Activated CD4-positive, alpha-beta T cell treated with anti-CD3 and anti-CD28 coated beads, Interleukin-2, amount 50 U/mL, for 4 hours (primary cell): ENCODE results near the gene ZNF669.
"Not testable (repeated sequence)": the region's sequence is repeated elsewhere in the genome, so short reads cannot be mapped to it uniquely, and the experiment has no call there.

Source experiments
- DNase-seq, 2 experiments: peaks; one replicate each; pipeline ENCODE4 v3.0.0-alpha.2; 2020

Gene ZNF669

DNA sequence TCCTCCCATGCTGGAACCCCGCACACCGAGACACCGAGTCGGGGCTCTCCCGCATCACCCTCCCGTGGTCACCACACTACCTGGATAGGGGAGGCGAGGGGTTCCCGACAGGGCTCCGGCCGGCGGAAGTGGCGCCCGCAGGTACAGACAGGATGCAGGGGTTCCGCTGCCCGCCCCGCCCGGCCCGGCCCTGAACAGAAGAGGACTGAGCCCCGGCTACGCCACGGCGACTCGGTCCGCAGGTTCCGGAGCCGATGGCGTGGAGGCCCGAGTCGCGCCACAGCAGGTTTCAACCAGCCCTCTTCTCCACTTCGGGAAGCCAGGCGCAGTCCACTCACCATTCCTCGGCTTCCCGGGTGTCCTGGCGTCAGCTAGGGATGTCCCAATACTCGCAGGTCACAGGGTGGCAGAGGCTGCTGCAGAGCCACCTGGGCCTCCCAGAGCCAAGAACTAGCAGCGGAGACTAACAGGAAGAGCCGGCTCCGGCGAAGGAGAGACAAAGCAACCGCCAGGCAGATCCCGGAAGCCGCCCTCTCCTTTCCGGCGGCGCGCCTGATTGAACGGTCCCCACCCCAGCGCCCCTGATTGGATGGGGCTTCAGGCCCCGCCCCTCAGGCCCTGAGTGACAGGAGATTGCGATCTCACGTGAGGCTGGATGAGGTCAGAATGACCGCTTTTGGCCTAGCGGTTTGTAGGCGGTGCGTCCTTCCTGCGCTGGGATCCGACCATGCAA lies at the start of gene ZNF669:
Gene ZNF669, minus strand, starts transcription at position 498 of the 733 bp plus-strand sequence. Its CDS starts 157 bp downstream, at position 341.
- peak; percentile 84 to 85 for DNase-seq

DNA sequence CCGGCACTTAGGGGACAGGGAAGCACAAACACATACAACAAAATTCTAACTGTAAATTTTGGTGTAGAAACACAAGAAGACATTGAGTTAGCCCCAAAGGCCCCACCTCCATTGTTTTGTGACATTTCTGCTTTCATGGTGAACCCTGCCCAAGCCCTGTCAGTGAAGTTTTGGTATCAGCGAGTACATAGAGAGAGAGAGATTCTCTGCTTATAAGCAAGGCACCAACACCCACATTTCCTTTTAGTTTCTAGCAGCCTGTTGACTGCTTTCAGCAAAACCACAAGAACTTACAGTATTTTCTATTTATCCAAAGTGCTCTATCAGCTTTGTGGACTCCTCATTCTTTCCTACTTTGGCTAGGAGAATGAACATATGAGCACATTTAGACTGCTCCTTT lies 43.6 kb upstream of the ZNF669 start:
- DNase-seq: no peak

DNA sequence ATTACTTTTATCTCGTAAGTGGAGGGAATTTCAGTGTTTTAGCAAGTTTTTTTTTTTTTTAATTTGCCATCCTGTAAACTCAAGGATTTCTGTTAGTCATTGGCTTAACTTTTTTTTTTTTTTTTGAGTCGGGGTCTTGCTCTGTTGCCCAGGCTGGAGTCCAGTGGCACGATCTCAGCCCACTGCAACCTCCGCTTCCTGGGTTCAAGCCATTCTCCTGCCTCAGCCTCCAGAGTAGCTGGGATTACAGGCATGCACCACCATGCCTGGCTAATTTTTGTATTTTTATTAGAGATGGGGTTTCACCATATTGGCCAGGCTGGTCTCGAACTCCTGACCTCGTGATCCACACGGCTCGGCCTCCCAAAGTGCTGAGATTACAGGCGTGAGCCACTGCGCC lies 43.0 kb upstream of the ZNF669 start:
- not testable (repeated sequence) for DNase-seq

DNA sequence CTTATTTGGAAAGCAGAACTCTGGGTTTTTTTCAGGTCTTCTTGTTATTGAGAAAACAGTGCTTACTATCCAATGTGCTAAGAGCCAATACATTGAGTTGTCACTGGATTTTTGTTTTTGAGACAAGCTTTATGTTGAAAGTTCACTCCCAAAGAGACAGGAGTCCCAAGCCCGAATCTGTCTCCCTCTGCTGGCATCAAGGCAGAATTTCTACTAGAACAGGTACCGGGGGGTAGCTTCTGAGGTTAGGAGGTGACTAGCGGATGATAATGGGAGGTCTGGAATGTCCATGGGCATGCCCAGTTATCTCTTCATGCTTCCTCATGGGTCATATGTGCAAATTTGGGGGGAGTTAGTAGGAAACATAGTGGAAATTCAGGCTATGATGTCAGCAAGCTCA lies 42.5 kb upstream of the ZNF669 start:
- no peak for DNase-seq

DNA sequence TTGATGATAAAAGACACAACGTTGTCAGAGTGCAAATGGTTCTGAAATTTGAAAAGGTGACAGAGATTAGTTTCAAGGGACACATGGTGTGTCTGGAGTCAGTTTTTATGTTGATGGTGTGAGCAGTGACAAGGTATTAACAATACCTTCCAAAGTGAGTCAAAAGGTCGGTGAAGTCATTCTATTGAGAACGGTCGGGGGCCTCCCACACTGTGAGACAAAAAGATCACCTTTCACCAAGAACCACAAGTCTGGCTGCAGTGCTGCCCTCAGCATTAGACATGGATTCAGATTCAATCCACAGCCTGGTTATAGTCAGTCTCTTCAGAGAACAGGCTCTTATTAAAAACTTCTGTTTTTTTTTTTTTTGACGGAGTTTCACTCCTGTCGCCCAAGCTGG lies 41.1 kb upstream of the ZNF669 start:
- no peak for DNase-seq

DNA sequence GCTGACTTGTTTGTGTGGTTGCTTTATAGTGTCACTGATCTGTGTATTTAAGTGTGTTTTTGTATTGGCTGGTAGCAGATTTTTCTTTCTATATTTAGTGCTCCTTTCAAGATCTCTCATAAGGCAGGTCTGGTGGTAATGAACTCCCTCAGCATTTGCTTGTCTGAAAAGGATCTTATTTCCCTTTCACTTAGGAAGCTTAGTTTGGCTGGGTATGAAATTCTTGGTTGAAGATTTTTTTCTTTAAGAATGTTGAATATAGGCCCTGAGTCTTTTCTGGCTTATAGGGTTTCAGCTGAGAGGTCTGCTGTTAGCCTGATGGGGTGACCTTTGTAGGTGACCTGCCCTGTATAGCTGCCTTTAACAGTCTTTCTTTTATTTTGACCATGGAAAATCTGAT lies 35.4 kb upstream of the ZNF669 start:
- DNase-seq: not testable (repeated sequence)

DNA sequence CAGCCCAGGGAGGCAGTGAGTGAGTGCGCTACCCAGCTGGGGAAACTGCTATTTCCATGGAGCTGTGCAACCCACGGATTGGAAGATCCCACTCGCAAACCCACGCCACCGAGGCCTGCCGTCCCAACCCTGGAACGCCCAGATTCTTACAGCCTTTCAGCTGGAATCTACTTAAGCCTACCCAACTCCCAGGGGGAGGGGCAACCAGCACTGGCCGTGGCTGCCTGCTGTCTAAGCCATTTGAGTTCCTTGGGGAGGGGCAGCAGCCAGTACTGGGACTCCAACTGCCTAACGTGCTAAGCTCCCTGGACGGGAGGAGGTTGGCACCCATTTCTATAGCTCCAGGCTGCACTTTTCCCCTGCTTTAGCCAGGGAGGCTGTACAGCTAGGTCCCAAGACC lies 27.1 kb upstream of the ZNF669 start:
- no peak for DNase-seq

DNA sequence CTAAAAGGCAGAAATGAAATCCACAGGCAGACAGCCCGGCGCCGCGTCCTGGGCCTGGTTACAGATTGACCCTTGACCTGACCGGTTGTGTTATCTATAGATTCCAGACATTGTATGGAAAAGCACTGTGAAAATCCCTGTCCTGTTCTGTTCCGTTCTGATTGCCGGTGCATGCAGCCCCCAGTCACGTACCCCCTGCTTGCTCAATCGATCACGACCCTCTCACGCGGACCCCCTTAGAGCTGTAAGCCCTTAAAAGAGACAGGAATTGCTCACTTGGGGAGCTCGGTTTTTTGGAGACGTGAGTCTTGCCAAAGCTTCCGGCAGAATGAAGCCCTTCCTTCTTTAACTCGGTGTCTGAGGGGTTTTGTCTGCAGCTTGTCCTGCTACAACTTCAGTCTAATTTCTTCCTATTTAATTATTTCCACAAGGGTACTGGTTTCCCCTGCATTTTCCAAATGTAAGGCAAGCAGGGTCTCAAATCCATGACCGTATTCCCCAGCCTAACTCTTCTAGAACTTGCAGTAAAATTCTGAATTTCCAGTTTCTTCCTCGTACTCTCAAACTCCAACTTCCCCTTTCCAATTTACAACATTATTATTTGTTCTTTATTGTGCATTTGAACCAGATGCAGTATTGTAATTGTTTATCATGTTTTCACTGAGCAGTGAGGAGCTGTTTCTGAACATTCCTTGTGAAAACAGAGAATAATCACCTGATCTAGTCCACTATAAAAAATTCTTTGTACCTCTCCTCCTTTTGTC lies 23.5 kb upstream of the ZNF669 start:
- DNase-seq: not testable (repeated sequence)

DNA sequence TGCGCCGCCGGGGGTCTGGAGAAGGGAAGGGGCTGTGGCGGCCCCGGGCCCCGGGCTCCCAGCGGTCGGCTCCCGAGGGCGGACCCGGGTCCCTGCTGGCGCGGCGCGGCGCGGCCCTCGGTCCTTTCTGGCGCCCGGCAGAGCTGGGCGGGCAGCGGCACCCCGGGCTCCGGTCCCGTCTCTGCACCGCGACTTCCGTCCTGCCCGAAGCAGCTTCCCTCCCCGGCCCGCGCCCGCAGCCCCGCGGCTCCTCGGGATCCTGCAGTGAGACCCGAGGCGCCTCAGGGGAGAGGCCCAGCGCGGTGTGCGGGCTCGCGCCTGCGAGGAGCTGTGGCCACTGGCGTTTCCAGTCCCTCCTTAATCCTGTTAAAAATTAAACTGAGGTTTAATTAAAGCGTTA lies 22.4 kb upstream of the ZNF669 start:
- DNase-seq: not testable (repeated sequence)

DNA sequence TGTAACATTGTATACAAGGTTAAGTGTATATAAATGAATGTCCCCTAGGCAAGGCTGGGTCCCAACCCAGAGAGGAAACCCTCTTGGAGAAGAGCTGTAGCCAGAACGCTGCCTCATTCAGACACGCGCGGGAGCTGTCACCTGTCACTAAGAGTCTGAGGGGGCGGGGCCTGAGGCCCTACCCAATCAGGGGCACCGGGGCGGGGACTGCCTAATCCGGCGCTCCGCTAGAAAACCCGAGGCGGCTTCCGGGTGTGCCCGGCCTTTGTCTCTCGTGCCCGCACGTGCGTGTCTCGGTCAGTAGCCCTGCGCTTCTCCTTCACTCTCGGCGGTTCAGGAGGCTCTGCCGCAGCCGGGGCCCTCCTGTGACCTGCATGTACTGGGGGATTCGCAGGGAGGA lies 22.0 kb upstream of the ZNF669 start:
- not testable (repeated sequence) for DNase-seq

DNA sequence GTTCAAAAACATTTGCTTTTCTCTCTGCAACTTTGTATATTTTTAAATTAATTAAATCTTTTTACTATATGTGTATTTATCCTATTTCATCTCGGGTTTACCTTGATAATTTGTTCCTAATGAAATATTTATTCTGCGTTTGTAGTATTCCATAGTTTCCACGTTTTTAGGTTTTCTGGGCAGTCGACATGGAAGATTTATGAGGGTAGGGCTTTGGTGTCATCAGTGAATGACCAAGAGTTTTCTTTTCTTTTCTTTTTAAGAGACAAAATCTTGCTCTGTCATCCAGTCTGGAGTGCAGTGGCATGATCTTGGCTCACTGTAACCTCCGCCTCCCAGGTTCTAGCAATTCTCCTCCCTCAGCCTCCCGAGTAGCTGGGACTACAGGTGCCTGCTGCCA lies 17.2 kb upstream of the ZNF669 start:
- DNase-seq: no peak

DNA sequence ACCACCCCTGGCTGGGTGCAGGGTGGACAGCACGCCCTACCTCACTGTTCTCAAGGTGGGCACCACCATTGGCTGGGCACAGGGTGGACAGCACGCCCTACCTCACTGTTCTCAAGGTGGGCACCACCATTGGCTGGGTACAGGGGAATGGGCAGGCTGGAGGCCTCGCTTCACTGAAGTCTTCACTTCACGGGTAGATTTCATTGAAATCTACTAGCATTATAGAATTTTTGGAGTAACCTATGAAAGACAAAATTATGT lies 16.2 kb upstream of the ZNF669 start:
- not testable (repeated sequence) for DNase-seq

DNA sequence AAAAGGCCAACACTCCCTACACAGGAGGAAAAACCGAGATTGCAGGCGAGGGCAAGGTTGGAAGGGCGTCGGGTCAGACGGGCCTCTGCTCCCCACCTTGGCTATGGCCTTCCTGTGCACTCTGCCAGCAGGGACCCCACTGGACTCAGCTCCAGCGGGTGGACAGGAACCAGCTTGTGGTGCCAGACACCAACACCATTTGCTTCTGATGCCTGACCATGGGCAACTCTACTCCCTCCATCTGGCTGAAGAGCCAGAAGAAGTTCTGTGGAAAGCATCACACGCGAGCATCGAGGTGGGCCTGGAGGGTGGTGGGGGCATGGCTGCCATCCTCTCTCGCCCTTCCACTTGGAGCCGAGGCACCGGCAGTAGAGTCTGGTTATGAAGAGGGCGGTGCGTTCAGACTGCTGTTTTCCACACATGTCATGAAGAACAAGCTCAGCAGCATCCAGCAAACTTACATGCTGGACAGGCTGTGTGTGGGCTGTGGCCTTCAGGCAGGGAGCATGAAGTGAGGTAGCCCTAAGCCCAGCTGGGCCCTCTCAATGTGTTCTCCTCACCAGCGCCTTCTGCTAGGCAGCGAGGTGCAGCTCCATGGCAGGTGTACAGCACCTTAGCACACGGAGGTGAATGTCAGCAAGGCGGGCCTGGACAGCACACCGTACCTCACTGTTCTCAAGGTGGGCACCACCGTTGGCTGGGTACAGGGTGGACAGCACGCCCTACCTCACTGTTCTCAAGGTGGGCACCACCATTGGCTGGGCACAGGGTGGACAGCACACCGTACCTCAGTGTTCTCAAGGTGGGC lies 15.6 kb upstream of the ZNF669 start:
- no peak for DNase-seq

DNA sequence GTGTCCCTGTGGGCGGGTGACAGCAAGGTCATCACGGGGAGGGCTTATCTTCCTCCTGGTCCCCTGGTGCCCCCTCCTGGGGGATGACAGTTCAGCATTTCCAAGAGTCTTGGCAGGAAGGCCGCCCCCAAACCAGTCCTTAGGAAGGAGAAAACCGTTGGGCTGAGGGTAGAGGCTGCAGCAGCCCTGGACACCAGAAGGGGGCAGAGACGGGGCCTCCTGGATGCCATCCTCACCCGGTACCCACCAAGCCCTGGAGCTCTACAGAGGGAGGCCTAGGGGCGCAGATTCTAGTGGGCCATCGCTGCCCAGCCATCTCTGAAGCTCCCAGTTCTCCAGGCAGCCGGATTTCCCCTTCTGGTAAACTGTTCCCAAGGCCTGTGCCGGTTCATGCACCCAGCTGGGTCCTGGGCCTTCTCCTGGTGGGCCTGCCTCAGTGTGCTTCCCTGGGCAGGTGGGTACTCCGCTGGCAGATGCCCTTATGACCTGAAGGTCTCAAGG lies 14.8 kb upstream of the ZNF669 start:
- DNase-seq: peak in 1 of 2 experiments; percentile 16

DNA sequence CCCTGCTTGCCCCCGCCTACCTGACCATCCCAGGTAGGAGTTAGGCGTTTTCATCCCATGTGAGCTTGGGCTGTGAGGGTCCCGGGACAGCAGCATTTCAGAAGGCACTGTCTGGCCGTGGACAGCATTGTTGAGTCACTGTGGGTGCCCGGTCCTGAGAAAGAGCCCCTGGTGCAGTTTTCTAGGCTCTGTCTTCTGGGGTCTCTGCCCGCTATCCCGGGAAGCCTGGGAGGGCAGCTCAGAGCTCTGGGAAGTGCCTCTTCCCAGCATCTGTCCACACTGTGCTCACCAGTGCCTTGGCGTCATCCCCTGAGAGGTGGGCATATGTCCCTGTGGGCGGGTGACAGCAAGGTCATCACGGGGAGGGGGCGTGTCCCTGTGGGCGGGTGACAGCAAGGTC lies 11.4 kb upstream of the ZNF669 start:
- no peak for DNase-seq

DNA sequence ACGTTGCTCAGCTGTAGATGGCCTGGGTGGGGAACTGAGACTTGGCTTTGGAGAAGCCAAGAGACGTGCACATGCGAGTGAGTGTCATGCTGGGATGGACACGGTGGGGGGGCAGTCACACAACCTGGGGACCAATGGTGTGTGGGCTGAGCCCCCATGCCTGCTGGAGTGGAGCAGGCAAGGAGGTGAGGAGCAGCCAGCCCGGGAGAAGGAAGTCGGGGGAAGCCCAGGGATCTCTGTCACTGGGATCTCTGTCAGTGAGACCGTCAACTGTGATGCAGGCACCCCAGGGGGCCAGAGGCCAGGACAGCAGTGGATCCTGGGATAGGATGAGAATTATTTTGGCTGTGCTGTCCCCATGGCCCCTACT lies 11.0 kb upstream of the ZNF669 start:
- DNase-seq: no peak

DNA sequence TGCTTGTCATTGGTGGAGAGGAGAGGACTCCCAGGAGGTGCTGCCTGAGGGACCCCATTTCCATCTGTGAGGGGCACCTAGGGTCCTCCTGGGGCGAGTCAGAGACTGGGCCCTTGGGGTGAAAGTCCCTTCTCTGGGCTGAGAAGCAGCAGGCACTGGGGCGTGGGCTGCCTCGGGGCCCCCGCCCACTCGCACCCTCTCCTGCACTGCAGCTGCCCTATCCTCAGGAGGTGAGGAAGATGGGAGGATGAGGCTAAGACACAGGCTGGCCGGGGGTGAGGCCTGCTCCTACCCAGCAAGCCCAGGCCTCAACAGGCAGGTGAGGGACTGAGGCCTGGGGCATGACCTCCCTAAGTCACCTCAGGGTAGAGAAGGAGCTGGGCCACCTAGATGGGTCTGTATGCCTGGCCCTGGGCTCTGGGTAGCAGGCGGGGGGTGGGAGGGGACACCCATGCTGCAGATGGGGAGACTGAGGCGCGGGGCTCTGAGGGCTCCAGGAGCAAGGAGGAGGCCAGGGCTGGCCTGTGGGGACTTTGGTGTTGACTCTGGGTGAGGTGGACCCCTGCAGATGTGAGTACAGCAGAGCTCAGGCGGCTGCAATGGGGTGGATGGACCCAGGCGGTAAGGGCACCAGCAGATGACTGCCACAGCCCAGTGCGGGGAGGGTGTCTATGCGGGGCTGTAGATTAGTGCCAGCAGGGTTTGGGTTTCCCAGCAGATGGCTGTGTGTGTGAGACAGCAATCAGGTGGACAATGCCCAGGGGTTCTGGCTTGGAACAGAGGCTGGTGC lies 10.4 kb upstream of the ZNF669 start:
- DNase-seq: no peak

DNA sequence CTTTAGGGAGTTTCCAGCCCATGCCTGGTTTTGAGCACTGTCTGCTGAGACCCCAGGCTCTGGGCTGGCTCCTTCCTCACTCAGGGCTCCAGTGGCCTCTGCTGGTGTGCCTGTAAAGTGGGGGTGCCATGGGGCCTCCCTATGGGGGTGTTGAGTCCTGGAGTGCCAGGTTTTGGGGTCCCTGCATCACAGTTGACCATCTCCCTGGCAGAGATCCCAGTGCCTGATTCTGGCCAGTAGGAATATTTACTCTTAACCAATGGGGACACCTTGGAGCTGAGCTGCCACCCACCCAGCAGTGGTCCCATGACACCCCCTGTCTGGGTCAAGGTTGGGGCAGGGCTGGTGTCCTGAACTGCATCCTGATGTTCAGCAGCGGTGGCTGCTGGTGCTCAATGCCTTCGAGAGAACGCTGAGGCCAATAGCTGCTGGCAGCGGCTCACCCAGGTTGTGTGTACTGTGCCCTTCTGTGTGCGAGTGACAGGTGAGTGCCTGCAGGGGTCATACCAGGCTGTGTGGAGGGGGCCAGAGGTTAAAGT lies 9.6 kb upstream of the ZNF669 start:
- DNase-seq: no peak

DNA sequence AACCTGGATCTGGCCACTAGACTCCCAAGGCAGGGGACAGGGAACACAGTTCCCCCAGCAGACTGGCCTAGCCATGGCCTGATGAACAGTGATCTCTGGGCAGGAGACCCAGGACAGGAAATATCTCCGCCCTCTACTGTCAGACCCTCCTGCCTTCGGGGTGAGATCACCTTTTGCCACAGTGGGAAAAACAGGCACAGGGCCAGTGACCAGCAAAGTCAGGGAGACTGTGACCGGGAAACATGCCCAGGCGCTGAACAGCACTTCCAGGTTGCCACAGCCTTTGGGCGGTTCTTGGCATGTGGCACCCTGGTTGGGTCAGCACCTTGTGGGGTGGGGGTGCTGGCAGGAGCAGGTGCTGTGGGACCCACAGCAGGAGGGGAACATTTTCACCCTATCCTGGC lies 8.9 kb upstream of the ZNF669 start:
- no peak for DNase-seq

DNA sequence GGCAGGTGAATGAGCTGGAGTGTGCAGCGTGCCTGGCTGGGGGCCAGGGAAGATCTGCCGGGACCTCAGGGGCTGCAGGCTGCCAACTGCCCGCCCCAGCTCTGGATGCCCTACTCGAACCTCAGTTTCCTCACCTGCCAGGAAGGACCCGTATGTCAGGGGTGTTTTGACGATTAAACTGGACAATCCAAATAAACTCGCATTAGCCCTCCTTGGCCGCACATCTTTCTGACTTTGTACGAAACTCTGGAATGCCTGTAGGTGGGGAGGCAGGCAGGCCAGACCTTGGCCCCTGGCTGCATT lies 8.3 kb upstream of the ZNF669 start:
- no peak for DNase-seq

DNA sequence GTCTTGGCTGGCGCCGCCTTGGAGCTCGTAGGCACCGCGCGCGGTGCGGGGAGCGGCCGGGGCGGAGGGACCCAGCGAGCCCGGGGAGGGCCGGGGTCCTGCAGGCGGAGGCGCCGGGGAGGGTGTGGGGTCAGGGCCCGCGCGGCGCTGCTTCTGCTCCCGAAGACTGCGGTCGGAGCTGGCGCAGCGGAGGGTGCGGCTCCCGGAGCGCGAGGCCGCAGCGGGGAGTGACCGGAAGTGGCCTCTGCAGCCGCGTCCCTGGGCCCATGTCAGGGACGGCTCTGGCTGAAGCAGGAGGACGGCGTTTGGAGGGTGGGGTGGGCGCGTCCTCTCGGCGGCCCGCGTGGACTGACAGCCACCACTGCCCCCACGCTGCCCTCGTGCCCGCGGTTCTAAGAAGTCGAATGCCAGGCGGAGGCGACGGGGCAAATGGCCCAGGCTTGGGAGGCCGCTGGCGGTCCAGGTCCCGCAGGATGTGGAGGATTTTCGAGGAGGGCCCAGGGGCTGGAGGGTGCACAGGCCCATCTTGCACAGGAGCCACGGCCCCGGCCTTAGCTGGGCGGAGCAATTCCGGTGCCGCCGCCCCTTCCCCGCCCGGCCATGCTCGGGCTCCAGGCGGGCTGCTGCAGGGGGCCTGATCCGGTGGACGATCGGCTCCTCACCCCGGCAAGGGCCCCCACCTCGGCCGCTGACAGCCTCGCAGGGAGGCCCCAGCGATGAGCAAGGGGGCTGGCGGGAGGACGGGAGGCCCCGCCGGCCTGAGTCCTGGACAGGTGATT lies 7.7 kb upstream of the ZNF669 start:
- DNase-seq: no peak

DNA sequence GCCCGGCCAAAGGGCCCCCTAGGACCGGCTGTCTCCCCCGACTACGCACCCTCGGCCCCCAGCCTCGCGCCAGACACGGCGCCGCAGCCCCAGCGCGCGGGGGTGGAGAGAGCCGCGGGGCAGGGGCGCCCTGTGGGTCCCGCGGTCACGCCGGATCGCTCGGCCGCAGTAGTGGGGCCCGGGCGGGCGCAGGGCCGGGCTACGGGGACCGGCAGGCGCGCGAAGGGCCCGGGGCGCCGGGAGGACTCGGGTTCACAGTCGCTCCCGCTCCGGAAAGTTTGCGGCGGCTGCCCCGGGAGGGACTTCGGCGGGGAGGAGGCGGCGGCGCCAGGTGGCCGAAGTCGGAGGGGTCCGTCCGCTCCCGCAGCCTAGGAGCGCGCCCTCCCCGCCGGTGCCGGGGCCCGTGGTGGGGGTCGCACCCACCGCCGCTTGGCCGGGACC lies 7.1 kb upstream of the ZNF669 start:
- DNase-seq: no peak
